Osteocyte (in vitro differentiated cells): ENCODE results near the gene ZDHHC9. TPM values are rescaled to one million over a fixed set of nuclear protein-coding genes. Genes with fewer than 3 reads are reported as not detected.
A peak's percentile ranks its signal among the peaks of the same experiment; 100 is the strongest.

ENCODE experiments used
- DNase-seq: peaks from one replicate; pipeline ENCODE4 v3.0.0; 2021; ENCODE audit warnings: mixed read lengths; ENCODE audit not compliant: unreplicated experiment; ENCODE audit errors: extremely low spot score
- H3K27ac Mint-ChIP-seq: one replicate; pipeline ENCODE4 v1.8.0; 2021; ENCODE audit warnings: mild to moderate bottlenecking, mixed read lengths; ENCODE audit not compliant: unreplicated experiment
- H3K27me3 Mint-ChIP-seq: one replicate; pipeline ENCODE4 v1.8.0; 2021; ENCODE audit warnings: mixed read lengths; ENCODE audit not compliant: unreplicated experiment
- H3K36me3 Mint-ChIP-seq: one replicate; pipeline ENCODE4 v1.8.0; 2021; ENCODE audit warnings: mixed read lengths; ENCODE audit not compliant: unreplicated experiment
- H3K4me1 Mint-ChIP-seq: one replicate; pipeline ENCODE4 v1.8.0; 2021; ENCODE audit warnings: mixed read lengths; ENCODE audit not compliant: unreplicated experiment
- H3K4me3 Mint-ChIP-seq: one replicate; pipeline ENCODE4 v1.8.0; 2021; ENCODE audit warnings: mild to moderate bottlenecking, moderate library complexity, mixed read lengths; ENCODE audit not compliant: unreplicated experiment
- H3K9me3 Mint-ChIP-seq: one replicate; pipeline ENCODE4 v1.8.0; 2021; ENCODE audit warnings: mixed read lengths; ENCODE audit not compliant: unreplicated experiment
- total RNA-seq: library from RNA; stranded (reverse); gene quantifications from 2 replicates; pipeline ENCODE4 v1.2.1, GENCODE V29; 2021
- TF ChIP-seq, protein P1 (sequence below): fragments of 200-600 bp; sonication (generic); IDR thresholded peaks from 2 replicates; pipeline ENCODE4 v1.5.0; 2021; ENCODE audit warnings: antibody characterized with exemption, mild to moderate bottlenecking, moderate library complexity

Gene ZDHHC9
- total RNA-seq, 1 donor from 2014 or later: 32.2 TPM

DNA sequence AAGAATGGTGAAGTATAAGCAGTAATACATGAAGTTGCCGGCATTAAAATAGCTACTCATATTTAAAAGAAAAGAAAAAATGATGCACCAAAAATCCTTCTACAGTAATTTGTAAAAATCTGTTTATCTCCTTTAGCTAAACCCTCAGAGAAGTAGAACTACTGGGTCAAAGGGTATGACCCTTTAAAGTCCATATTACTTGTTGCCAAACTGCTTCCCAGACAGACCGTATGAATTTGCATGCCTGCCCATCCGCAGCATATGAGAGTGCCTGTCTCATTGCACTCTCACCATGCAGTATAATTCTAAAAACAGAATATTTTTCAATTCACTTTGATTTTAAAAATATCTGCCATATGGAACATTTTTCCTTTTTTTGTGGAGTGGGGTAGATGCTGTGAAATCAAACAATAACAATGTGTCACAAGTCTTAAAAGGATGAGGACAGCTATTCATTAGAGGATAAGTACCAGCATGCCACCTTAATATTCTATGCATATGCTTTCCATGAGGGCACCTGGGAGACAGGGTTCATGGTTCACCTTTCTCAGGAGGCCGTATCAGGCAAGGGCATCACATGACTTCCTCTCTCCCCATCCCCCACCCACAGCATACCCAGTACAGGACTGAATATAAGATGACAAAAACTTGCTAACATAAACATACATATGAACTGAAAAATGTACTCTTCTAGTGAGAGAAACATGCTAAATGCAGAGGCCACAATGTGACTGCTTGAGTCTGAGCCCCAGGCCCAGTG lies 17.8 kb downstream of the ZDHHC9 start:
- Mint-ChIP-seq H3K4me3 (no peak overlapping the region), H3K27me3 (no peaks in the 10 kb centered on the region), H3K9me3 (no peaks in the 10 kb centered on the region), H3K27ac (peak overlapping the region; percentile 27), H3K36me3 (peaks cover 7% of the 10 kb centered on the region), H3K4me1 (peaks cover 7% of the 10 kb centered on the region)
- TF ChIP-seq, protein P1, sequence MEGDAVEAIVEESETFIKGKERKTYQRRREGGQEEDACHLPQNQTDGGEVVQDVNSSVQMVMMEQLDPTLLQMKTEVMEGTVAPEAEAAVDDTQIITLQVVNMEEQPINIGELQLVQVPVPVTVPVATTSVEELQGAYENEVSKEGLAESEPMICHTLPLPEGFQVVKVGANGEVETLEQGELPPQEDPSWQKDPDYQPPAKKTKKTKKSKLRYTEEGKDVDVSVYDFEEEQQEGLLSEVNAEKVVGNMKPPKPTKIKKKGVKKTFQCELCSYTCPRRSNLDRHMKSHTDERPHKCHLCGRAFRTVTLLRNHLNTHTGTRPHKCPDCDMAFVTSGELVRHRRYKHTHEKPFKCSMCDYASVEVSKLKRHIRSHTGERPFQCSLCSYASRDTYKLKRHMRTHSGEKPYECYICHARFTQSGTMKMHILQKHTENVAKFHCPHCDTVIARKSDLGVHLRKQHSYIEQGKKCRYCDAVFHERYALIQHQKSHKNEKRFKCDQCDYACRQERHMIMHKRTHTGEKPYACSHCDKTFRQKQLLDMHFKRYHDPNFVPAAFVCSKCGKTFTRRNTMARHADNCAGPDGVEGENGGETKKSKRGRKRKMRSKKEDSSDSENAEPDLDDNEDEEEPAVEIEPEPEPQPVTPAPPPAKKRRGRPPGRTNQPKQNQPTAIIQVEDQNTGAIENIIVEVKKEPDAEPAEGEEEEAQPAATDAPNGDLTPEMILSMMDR: no peak
- DNase-seq: no peak

DNA sequence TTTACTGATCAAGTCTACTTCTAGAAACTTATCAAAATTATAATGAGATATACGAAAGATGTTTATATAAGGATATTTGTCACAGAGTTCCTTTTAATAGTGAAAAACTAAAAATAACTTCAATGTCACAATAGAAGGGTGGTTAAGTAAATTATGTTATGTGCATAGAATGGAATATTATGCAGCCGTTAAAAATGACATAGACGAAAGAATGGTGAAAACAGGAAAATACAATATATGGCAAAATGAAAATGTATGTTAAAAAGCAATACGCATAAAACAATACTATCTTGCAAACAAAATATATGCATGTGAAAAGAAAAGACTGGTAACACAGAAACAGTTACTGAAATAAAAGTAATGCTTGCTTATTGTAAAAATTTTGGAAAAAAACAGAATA lies 19.1 kb downstream of the ZDHHC9 start:
- Mint-ChIP-seq H3K36me3 (peaks cover 5% of the 10 kb centered on the region), H3K4me3 (no peak overlapping the region), H3K27me3 (no peaks in the 10 kb centered on the region), H3K27ac (no peak overlapping the region), H3K9me3 (no peaks in the 10 kb centered on the region), H3K4me1 (peaks cover 7% of the 10 kb centered on the region)
- TF ChIP-seq, protein P1: no peak
- DNase-seq: no peak

DNA sequence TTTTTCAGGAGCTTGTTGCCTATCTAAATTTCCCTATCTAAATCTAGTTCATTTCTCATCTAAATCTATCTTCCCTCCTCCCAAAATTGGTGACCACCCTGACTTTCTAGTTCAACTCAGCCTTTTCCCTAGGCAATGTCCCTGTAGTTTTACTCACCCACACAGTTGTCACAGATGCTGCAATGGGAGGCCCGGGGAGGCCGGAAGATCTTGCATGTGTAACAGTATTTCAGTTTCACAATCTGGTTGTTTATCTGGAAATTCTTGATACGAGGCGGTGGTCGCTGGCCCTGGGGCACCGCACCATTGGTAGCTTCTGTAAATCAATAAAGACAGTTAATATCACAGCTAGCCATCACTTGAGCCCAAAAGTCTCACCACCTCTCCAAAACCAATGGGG lies 20.2 kb downstream of the ZDHHC9 start:
- TF ChIP-seq, protein P1: no peak
- no peak overlapping the region for H3K4me3 Mint-ChIP-seq
- peaks cover 2% of the 10 kb centered on the region for H3K36me3 Mint-ChIP-seq
- H3K27me3 Mint-ChIP-seq: no peaks in the 10 kb centered on the region
- H3K9me3 Mint-ChIP-seq: no peaks in the 10 kb centered on the region
- no peak overlapping the region for H3K27ac Mint-ChIP-seq
- peaks cover 7% of the 10 kb centered on the region for H3K4me1 Mint-ChIP-seq
- no peak for DNase-seq

DNA sequence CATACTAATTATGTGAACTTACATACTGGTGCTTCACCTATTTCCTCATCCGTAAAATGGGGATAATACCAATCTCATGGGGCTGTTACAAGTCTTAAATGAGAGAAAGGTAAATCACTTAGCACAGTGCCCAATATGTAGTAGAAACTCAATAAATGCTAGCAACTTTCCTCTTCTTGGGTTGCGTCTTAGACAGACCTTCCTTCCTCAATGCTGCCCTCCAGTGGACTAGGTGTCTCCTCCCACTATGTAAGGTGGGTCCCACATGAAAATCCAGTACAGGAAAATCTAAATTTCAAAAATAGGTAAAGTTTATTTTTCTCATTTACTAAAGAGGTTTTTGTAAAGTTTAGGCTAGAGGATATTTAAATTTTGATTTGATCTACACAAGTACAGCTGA lies 20.6 kb downstream of the ZDHHC9 start:
- Mint-ChIP-seq H3K36me3 (peaks cover 2% of the 10 kb centered on the region), H3K9me3 (no peaks in the 10 kb centered on the region), H3K4me1 (peaks cover 7% of the 10 kb centered on the region), H3K27me3 (no peaks in the 10 kb centered on the region), H3K4me3 (no peak overlapping the region), H3K27ac (no peak overlapping the region)
- TF ChIP-seq, protein P1: peak; percentile 63
- no peak for DNase-seq

DNA sequence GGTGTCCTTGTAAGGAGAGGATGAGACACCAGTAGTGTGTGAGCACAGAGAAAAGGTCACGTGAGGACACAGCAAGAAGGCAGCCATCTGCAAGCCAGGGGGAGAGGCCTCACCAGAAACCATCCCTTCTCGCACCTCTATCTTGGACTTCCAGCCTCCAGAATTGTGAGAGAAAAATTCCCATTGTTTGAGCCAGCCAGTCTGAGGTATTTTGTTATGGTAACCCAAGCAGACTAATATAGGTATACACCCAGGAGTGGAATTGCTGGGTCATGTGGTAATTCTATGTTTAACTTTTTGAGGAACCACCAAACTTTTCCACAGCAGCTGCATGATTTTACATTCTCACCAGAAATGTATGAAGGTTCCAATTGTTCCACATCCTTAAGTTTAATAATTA lies 25.6 kb downstream of the ZDHHC9 start:
- no peak overlapping the region for H3K27ac Mint-ChIP-seq
- no peak for DNase-seq
- H3K4me1 Mint-ChIP-seq: no peaks in the 10 kb centered on the region
- H3K36me3 Mint-ChIP-seq: peaks cover 11% of the 10 kb centered on the region
- TF ChIP-seq, protein P1: no peak
- peaks cover 6% of the 10 kb centered on the region for H3K9me3 Mint-ChIP-seq
- no peaks in the 10 kb centered on the region for H3K27me3 Mint-ChIP-seq
- no peak overlapping the region for H3K4me3 Mint-ChIP-seq
